Measurements from ENCODE around the gene MTAP. TPM values are rescaled to one million over a fixed set of nuclear protein-coding genes. Genes with fewer than 3 reads are reported as not detected.

MTAP gene
- total and polyA plus RNA-seq, 9 of the 15 experiments (the other 6 are each of a cell fraction or from before 2014, with no cell fraction given) = 0.07 TPM; not detected in 8

DNA sequence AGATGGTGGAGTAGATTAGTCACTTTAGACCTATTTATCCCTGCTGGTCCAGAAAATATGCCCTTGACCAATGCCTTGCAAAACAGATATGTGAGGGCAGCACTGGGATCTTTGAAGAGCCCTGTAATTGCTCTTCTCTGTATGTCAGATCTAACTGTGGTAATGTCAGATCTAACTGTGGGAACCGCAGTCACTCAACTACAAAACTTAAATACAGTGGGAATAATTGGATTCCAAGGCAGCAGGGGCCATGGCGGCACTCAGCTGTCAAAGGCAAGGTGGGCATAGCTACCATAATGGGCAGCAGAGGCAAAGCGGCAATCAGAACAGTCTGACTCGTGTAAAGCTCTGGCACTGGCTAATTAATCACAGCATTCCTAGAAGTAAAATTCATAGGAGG lies 46.2 kb downstream of the MTAP start:
- Histone ChIP-seq H4K20me1 (replicated peaks; ENCODE audit: control insufficient read depth, insufficient read depth, low read length) (no peaks in the 10 kb centered on the region), H2AFZ (ENCODE audit: low read depth, low read length) (no peak overlapping the region), H3K27ac (ENCODE audit: extremely low read depth, low read depth, low read length) (no peak overlapping the region), H3K4me3 (no peak overlapping the region), H3K9ac (ENCODE audit: insufficient read depth in 1 of 2, low read depth in 2 of 2, low read length in 2 of 2) (no peak overlapping the region), H3K4me2 (ENCODE audit: insufficient read depth, low read length) (no peak overlapping the region), H3K9me1 (ENCODE audit: control insufficient read depth, insufficient read depth, low read length) (no peaks in the 10 kb centered on the region), H3K27me3 (ENCODE audit: control insufficient read depth in 2 of 2, insufficient read depth in 2 of 2, low read length in 2 of 2) (no peaks in the 10 kb centered on the region), H3K36me3 (ENCODE audit: control insufficient read depth, insufficient read depth, low read length) (no peaks in the 10 kb centered on the region), H3K79me2 (ENCODE audit: control insufficient read depth, insufficient read depth, low read length) (no peaks in the 10 kb centered on the region), H3K9me3 (replicated peaks; ENCODE audit: control insufficient read depth, insufficient read depth, low read depth, low read length) (no peaks in the 10 kb centered on the region), H3K4me1 (replicated peaks in 1 of 2; ENCODE audit: control insufficient read depth in 2 of 2, insufficient read depth in 2 of 2, low read length in 2 of 2) (no peaks in the 10 kb centered on the region)
- no peak for FAIRE-seq
- intact Hi-C loops (cut with micrococcal nuclease) = no loop called here
- no TSS peak for BruUV-seq (replicated peaks)
- POLR2A ChIA-PET = no interaction called here
- ATAC-seq = no peak
- no CpG with 5 or more reads among the region's 4 CpGs for WGBS (ENCODE audit: insufficient coverage, low coverage, missing lambda C conversion rate)
- DNase-seq (ENCODE audit: extremely low read depth in 1 of 4, low spot score in 3 of 4) = no peak
- TF ChIP-seq ZNF12 (CRISPR knock-in tag; IDR thresholded peaks at IDR 0.05) = no peak
- TF ChIP-seq PPARD (CRISPR knock-in tag; IDR thresholded peaks at IDR 0.05) = no peak
- TF ChIP-seq POLR2B (IDR thresholded peaks at IDR 0.05; ENCODE audit: low read depth, partially characterized antibody) = no peak
- no peak for TF ChIP-seq ZNF507 (tag; conservative IDR thresholded peaks at IDR 0.05)
- no peak for TF ChIP-seq CSDE1 (IDR thresholded peaks at IDR 0.05)
- no peak for TF ChIP-seq HNRNPUL1 (IDR thresholded peaks at IDR 0.05; ENCODE audit: low read length)
- no peak for TF ChIP-seq HNRNPK (IDR thresholded peaks at IDR 0.05; ENCODE audit: low read depth, low read length, poor library complexity, severe bottlenecking)
- no peak for TF ChIP-seq TCFL5 (CRISPR knock-in tag; conservative IDR thresholded peaks at IDR 0.05)
- TF ChIP-seq ZNF449 (CRISPR knock-in tag; IDR thresholded peaks at IDR 0.05) = no peak
- TF ChIP-seq NFYB (IDR thresholded peaks at IDR 0.05; ENCODE audit: extremely low read depth, insufficient read length) = no peak
- no peak for TF ChIP-seq BRCA1 (IDR thresholded peaks at IDR 0.05)
- no peak for TF ChIP-seq BRCA1 (CRISPR knock-in tag; IDR thresholded peaks at IDR 0.05)
- TF ChIP-seq FOXP1 (CRISPR knock-in tag; IDR thresholded peaks at IDR 0.05) = no peak
- TF ChIP-seq ZSCAN32 (CRISPR knock-in tag; IDR thresholded peaks at IDR 0.05) = no peak
- no peak for TF ChIP-seq CBFA2T2 (conservative IDR thresholded peaks at IDR 0.05)
- no peak for TF ChIP-seq ZNF668 (CRISPR knock-in tag; IDR thresholded peaks at IDR 0.05)
- no peak for TF ChIP-seq CHCHD3 (CRISPR knock-in tag; IDR thresholded peaks at IDR 0.05)
- TF ChIP-seq ATF1 (CRISPR knock-in tag; IDR thresholded peaks at IDR 0.05) = no peak
- no peak for TF ChIP-seq ATF1 (tag; IDR thresholded peaks at IDR 0.05)
- TF ChIP-seq ZNF143 (CRISPR knock-in tag; IDR thresholded peaks at IDR 0.05) = no peak
- no peak for TF ChIP-seq ZNF445 (CRISPR knock-in tag; IDR thresholded peaks at IDR 0.05; ENCODE audit: low read depth)
- TF ChIP-seq ZNF586 (CRISPR knock-in tag; conservative IDR thresholded peaks at IDR 0.05) = no peak
- CTCF ChIA-PET (ENCODE audit: low intra/inter-chr PET ratio) = no interaction called here
- in situ Hi-C loops (cut with MboI) = no loop called here
